K562 (cell line): ENCODE data around the gene PACSIN2. TPM values are rescaled to one million over a fixed set of nuclear protein-coding genes. Genes with fewer than 3 reads are reported as not detected.
A peak's percentile ranks its signal among the peaks of the same experiment; 100 is the strongest.

Experiments
- ATAC-seq: fragments of 200-7000 bp; cut with Tn5 transposase; 3 replicates; pipeline ENCODE4 v1.9.1; 2020; ENCODE audit warnings: moderate library complexity
- BruUV-seq: library from RNA; stranded (reverse); fragments of 400-500 nt; replicated peaks from 2 replicates; lab custom pipeline; 2021; lab: Mats Ljungman, UMichigan
- CTCF ChIA-PET: fragments of 300-600 bp; formaldehyde crosslinking; extraction: SDS; loops from one replicate; lab custom pipeline; 2021; ENCODE audit warnings: low intra/inter-chr PET ratio; lab: Yijun Ruan, JAX
- POLR2A ChIA-PET: fragments of 300-600, 350-650 bp; sonication (Branson Sonifier 250); formaldehyde crosslinking; extraction: SDS; loops from one replicate; lab custom pipeline; 2021; ENCODE audit warnings: antibody characterized with exemption, inconsistent platforms; lab: Yijun Ruan, JAX
- DNase-seq, 4 experiments: peaks; one replicate each; pipeline versions ENCODE4 v3.0.0 to v3.0.0-alpha.2; 2011 to 2018; ENCODE audit warnings: low spot score in 3 of 4, mixed read lengths in 3 of 4; ENCODE audit errors: extremely low read depth in 1 of 4
- FAIRE-seq: peaks from 2 replicates; lab custom pipeline; 2011; peaks lifted over from hg19 to GRCh38; lab: Jason Lieb, UNC
- H2AFZ ChIP-seq: 2 replicates; pipeline ENCODE4 v1.6.0; 2011; ENCODE audit warnings: low read depth, low read length, control low read depth, inconsistent platforms
- H3K27ac ChIP-seq: fragments of 200-600 bp; 3 replicates; pipeline ENCODE4 v1.8.0; 2011; ENCODE audit warnings: low read depth, mild to moderate bottlenecking, control low read depth, inconsistent platforms, low read length, moderate library complexity, mixed read lengths; ENCODE audit errors: extremely low read depth
- H3K27me3 ChIP-seq, 2 experiments: fragments of 300-600 bp in 1 of 2; 2 replicates in 1 of 2; 3 replicates in 1 of 2; pipeline versions ENCODE4 v1.6.0 to v1.8.0; 2011; ENCODE audit warnings: inconsistent platforms in 2 of 2, low read length in 2 of 2, mild to moderate bottlenecking in 1 of 2, mixed read lengths in 1 of 2, moderate library complexity in 1 of 2; ENCODE audit not compliant: control insufficient read depth in 2 of 2, insufficient read depth in 2 of 2
- H3K36me3 ChIP-seq: fragments of 300-600 bp; 3 replicates; pipeline ENCODE4 v1.8.0; 2011; ENCODE audit warnings: mild to moderate bottlenecking, low read length, inconsistent platforms; ENCODE audit not compliant: control insufficient read depth, insufficient read depth
- H3K4me1 ChIP-seq, 2 experiments: fragments of 200-600 bp in 1 of 2; replicated peaks in 1 of 2; 2 replicates in 1 of 2; 3 replicates in 1 of 2; pipeline versions ENCODE4 v1.5.1 to v1.8.0; 2011; ENCODE audit warnings: inconsistent platforms in 2 of 2, low read length in 2 of 2, mild to moderate bottlenecking in 1 of 2, mixed read lengths in 1 of 2, moderate library complexity in 1 of 2; ENCODE audit not compliant: control insufficient read depth in 2 of 2, insufficient read depth in 2 of 2
- H3K4me2 ChIP-seq: 2 replicates; pipeline ENCODE4 v1.6.1; 2011; ENCODE audit warnings: low read length, control low read depth, inconsistent platforms, mixed read lengths; ENCODE audit not compliant: insufficient read depth
- H3K4me3 ChIP-seq: fragments of 200-600 bp; sonication (generic), shearing (Covaris generic); 2 replicates; pipeline ENCODE4 v1.5.1; 2016; ENCODE audit warnings: control low read depth, inconsistent platforms
- H3K79me2 ChIP-seq: fragments of 200-600 bp; 3 replicates; pipeline ENCODE4 v1.8.0; 2011; ENCODE audit warnings: low read length, inconsistent platforms; ENCODE audit not compliant: control insufficient read depth, insufficient read depth
- H3K9ac ChIP-seq, 2 experiments: 2 replicates each; pipeline versions ENCODE4 v1.6.0 to v1.6.1; 2011; ENCODE audit warnings: low read depth in 2 of 2, low read length in 2 of 2, control low read depth in 1 of 2, inconsistent platforms in 1 of 2, mild to moderate bottlenecking in 1 of 2, mixed read lengths in 1 of 2; ENCODE audit not compliant: insufficient read depth in 1 of 2
- H3K9me1 ChIP-seq: one replicate; pipeline ENCODE4 v1.6.0; 2011; ENCODE audit warnings: inconsistent platforms, mild to moderate bottlenecking, low read length, moderate library complexity; ENCODE audit not compliant: control insufficient read depth, insufficient read depth
- H3K9me3 ChIP-seq: replicated peaks from 2 replicates; pipeline ENCODE4 v1.5.1; 2011; ENCODE audit warnings: low read depth, low read length, inconsistent platforms; ENCODE audit not compliant: control insufficient read depth, insufficient read depth
- H4K20me1 ChIP-seq: replicated peaks from 2 replicates; pipeline ENCODE4 v1.6.1; 2011; ENCODE audit warnings: low read length, inconsistent platforms, mixed read lengths; ENCODE audit not compliant: control insufficient read depth, insufficient read depth
- NCOA4 ChIP-seq: fragments of 450-650 bp; IDR thresholded peaks from 2 replicates; pipeline ENCODE4 v1.6.1; 2018; ENCODE audit warnings: mild to moderate bottlenecking; ENCODE audit not compliant: partially characterized antibody
- REST ChIP-seq, 2 experiments: fragments of 450-650 bp; formaldehyde crosslinking in 1 of 2; IDR thresholded peaks; 2 replicates each; pipeline versions ENCODE4 v1.4.0 to v1.6.1; 2014 to 2020; ENCODE audit warnings: mild to moderate bottlenecking in 2 of 2, borderline replicate concordance in 1 of 2, low read depth in 1 of 2
- THAP12 ChIP-seq: fragments of 250-450 bp; sonication (Bioruptor Pico); IDR thresholded peaks from 2 replicates; pipeline ENCODE4 v1.9.0; 2021; ENCODE audit warnings: mild to moderate bottlenecking, inconsistent platforms
- WGBS: fragments of 100-300 bp; shearing (Covaris generic); methylation state at CpG from one replicate; pipeline ENCODE4 v1.1.6; 2016; ENCODE audit warnings: low coverage, mixed read lengths; ENCODE audit not compliant: insufficient coverage; ENCODE audit errors: missing lambda C conversion rate; 5-methylcytosine and 5-hydroxymethylcytosine counted together
- in situ Hi-C: fragments of 300-500 bp; cut with MboI; formaldehyde crosslinking; loops from 4 replicates; pipeline ENCODE4 v1.15.0; 2018; ENCODE audit warnings: inconsistent platforms, mixed read lengths
- intact Hi-C: fragments of 100-400 bp; cut with micrococcal nuclease; formaldehyde crosslinking; loops from 2 replicates; pipeline ENCODE4 v1.14.2; 2022
- polyA plus RNA-seq, 8 experiments: library from polyadenylated mRNA; depleted of rRNA in 4 of 8; stranded (reverse) in 5 of 8; unstranded in 3 of 8; fragments of >200 nt; fragmentation: Nextera tagmentation in 2 of 8; fragmentation: Illumina TruSeq in 1 of 8; extraction: Ambion mirVana in 2 of 8; extraction: Trizol in 1 of 8; gene quantifications; 2 replicates each; pipeline versions ENCODE4 v1.2.1 to v1.2.3, GENCODE V29; 2011 to 2014; ENCODE audit warnings: inconsistent platforms in 1 of 8, missing spikeins in 1 of 8
- total RNA-seq, 7 experiments: library from RNA; depleted of rRNA in 6 of 7; stranded (reverse); fragments of >200 nt in 6 of 7; fragmentation: Illumina TruSeq in 2 of 7; extraction: Trizol in 2 of 7; gene quantifications; 2 replicates each; pipeline versions ENCODE4 v1.2.1 to v1.2.3, GENCODE V29; 2011 to 2021; ENCODE audit warnings: low replicate concordance in 1 of 7

Gene PACSIN2
- total and polyA plus RNA-seq, 9 of the 15 experiments (the other 6 are each of a cell fraction or from before 2014, with no cell fraction given) = 0.45 to 45.1 (median 23.9) TPM

- Histone ChIP-seq H3K4me1 (peaks cover 7 to 14% of the 10 kb centered on the region in 2 experiments; a peak in 4 of 5 replicates), H3K27me3 (no peaks in the 10 kb centered on the region), H3K36me3 (no peaks in the 10 kb centered on the region), H3K9me3 (no peaks in the 10 kb centered on the region), H3K9me1 (no peaks in the 10 kb centered on the region), H3K79me2 (peaks cover 24% of the 10 kb centered on the region; the same call in 2 of the 3 replicates), H3K4me2 (no peak overlapping the region), H3K9ac (no peak overlapping the region), H3K4me3 (no peak overlapping the region), H3K27ac (no peak overlapping the region), H2AFZ (no peak overlapping the region), H4K20me1 (peaks cover 21% of the 10 kb centered on the region)
- POLR2A ChIA-PET = interaction anchor here (1.1 kb wide), 1 partner anchor 11 kb away, joined by 3 read pairs; no protein-coding TSS in a partner anchor
- CTCF ChIA-PET = no interaction called here
- FAIRE-seq = peak; percentile 54
- in situ Hi-C loops (no loop called here), intact Hi-C loops (no loop called here)
- no peak for ATAC-seq
- no TSS peak for BruUV-seq
- DNase-seq = no peak
- TF ChIP-seq NCOA4 (no peak), THAP12 (CRISPR knock-in tag) (no peak), REST (IDR thresholded peaks at IDR 0.05; ENCODE audit: borderline replicate concordance) (peak; percentile 45), REST (CRISPR knock-in tag; IDR thresholded peaks at IDR 0.05; ENCODE audit: low read depth) (no peak)
- WGBS = 40% methylated on average over 3 of the region's 3 CpGs
Observed at GRCh38 chr22:42985531-42985905, 29.4 kb downstream of the PACSIN2 start.
